Subcutaneous adipose tissue (tissue), 4 donors: Measurements from ENCODE around the gene POC1A. TPM values are rescaled to one million over a fixed set of nuclear protein-coding genes. Genes with fewer than 3 reads are reported as not detected.

ENCODE experiments used
- total RNA-seq, 4 donors: library from RNA; depleted of rRNA; stranded (reverse); fragments of >200 nt; gene quantifications; one replicate each; pipeline ENCODE4 v1.1.0, GENCODE V29; 2016
- TF ChIP-seq, protein P1 (sequence below): fragments of 450-650 bp; IDR thresholded peaks from one replicate; pipeline ENCODE4 v1.5.1; 2016; ENCODE audit warnings: low read depth, mild to moderate bottlenecking, control low read depth, antibody characterized with exemption, moderate library complexity

Gene POC1A
- total RNA-seq, 4 donors from 2014 or later: 0.38 to 2.4 (median 1.2) TPM

DNA sequence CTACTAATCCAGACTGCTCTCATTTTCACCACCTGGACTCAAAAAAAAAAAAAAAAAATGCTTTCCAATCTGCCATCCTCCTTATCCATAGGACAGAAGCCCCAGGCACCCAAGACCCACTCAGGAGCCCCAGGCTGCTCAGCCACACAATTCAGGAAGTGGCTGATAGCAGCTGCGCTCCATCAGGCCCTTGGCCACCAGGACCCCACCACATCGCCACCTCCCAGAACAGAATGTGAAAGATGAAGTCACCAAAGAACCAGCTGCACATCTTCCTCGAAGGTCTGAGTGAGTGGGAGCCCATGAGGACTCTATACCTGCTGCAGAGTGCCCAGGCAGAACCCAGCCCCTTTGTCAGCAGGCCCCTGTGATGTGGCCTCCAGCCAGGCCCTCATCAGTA, 19.5 kb downstream of the POC1A start:
- TF ChIP-seq, protein P1, sequence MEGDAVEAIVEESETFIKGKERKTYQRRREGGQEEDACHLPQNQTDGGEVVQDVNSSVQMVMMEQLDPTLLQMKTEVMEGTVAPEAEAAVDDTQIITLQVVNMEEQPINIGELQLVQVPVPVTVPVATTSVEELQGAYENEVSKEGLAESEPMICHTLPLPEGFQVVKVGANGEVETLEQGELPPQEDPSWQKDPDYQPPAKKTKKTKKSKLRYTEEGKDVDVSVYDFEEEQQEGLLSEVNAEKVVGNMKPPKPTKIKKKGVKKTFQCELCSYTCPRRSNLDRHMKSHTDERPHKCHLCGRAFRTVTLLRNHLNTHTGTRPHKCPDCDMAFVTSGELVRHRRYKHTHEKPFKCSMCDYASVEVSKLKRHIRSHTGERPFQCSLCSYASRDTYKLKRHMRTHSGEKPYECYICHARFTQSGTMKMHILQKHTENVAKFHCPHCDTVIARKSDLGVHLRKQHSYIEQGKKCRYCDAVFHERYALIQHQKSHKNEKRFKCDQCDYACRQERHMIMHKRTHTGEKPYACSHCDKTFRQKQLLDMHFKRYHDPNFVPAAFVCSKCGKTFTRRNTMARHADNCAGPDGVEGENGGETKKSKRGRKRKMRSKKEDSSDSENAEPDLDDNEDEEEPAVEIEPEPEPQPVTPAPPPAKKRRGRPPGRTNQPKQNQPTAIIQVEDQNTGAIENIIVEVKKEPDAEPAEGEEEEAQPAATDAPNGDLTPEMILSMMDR: no peak

DNA sequence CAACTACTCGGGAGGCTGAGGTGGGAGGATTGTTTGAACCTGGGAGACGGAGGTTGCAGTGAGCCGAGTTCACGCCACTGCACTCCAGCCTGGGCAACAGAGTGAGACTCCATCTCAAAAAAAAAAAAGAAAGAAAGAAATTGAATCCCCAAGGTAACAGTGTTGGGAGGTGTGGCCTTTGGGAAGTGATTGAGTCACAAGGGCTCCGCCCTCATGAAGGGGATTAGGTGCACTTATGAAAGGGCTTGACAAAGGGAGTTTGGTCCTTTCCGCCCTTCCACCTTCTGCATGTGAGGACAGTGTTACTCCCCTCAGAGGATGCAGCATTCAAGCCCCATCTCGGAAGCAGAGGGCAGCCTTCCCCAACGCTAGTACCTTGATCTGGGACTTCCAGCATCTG, 21.3 kb downstream of the POC1A start:
- TF ChIP-seq, protein P1: no peak

DNA sequence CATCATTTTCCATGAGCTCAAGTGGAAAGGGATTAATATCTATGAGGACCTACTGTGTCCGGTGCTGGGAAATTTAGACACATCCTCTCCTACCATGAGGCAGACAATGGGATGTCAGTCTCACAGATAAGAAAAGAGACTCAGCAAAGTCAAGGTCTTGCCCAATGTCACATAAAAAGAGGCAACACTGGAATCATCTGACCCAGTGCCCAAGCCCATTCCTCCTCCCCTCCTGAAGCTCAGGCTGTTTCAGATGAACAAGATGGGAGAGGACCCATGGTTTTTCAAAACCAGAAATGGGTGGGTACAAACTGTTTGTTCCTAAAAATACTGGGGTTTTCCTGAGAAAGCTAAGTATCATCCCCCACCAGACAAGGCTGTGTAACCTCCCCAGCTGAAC, 22.2 kb downstream of the POC1A start:
- TF ChIP-seq, protein P1: no peak

DNA sequence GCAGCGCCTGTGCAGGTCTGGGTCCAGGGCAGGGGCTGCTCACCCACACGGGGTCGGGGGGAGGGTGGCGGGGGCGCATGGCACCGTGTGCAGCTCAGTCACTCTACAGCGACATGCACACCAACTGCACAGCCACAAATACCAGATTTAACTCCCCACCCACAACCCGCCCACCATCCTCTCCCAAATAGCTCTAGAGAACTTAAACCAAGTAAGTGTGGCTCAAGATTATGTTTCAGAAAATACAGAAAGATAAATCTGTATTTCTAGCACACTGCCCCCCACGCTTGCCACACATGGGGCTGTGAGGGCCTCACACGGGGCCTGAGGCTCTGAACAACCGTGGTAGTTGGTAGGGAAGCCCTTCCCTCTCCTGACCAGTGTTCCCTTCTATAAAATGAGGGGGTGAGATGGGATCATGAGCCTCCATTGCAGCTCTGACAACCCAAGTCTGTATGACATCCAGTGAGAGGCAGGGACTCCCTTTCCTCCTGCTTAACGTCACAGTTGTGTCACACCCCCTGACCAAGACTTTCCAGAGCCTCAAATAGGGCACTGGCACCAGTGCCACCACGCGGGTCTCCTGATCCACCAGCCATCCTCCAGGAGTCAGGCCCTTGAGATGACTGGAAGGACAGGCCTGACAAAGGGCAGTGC, 23.1 kb downstream of the POC1A start:
- TF ChIP-seq, protein P1: no peak

DNA sequence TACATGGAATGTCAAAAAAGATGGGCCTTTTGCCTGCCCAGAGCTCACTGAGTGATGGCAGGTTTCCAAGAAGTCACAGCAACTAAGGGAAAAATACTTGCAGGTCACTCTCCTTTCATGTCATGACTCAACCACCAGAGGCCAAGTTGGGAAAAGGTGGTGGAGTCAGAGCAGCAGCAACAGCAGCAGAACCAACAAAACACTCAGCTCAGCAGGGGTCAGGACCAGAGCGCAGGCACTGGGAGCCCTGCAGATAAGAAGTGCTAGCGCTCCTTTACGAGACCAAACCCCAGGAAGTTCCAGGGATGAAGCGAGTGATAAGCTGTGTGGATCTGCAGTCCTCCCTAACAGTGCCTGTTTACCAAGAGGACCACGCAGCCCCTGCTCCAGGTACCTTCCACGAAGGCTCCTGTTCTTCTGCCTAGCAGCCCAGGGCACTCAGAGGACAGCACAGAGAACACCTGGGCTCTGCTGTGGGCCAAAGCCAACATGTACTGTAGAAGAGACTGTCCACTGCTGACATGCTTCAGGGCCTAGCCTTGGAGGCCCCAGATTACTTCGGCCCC, 26.0 kb downstream of the POC1A start:
- TF ChIP-seq, protein P1: no peak

DNA sequence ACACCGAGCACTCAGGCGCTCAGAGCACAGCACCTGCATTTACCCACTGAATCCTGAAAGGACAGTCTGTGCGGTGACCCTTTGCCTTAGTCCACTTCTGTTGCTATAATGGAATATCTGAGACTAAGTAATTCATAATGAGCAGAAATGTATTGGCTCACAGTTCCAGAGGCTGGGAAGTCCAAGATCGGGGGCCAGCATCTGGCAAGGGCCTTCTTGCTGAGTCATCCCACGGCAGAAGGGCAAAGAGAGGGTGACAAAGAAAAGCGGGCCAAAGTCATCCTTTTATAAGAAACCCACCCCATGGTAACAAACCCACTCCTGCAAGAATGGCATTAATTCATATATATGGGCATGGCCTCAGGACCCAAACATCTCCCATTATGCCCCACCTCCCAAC, 27.7 kb downstream of the POC1A start:
- TF ChIP-seq, protein P1: no peak

DNA sequence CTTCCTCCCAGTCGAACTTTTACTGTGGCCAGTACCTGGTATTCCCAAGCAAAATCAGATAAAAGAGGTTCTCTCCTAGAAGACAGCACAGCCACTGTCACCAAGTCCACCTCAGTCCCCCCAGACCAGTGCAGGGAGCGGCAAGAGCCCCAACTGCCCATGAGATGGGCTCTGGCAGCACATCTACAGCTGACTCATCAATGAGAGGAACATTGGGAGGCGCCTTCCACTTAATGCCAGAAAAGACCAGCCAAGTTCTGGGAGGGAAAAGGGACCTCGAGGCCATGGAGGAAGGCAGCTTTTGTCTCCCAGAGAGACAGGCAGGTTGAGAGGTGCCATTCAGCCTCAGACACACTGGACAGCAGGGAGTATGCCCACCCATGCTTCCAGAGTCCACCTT, 28.2 kb downstream of the POC1A start:
- TF ChIP-seq, protein P1: no peak
